ENCODE measurements around the gene SLC35A2.

GRCh38 chrX:48901069-48901468 is 10.4 kb downstream of the SLC35A2 start:
- TF ChIP-seq, protein P1, sequence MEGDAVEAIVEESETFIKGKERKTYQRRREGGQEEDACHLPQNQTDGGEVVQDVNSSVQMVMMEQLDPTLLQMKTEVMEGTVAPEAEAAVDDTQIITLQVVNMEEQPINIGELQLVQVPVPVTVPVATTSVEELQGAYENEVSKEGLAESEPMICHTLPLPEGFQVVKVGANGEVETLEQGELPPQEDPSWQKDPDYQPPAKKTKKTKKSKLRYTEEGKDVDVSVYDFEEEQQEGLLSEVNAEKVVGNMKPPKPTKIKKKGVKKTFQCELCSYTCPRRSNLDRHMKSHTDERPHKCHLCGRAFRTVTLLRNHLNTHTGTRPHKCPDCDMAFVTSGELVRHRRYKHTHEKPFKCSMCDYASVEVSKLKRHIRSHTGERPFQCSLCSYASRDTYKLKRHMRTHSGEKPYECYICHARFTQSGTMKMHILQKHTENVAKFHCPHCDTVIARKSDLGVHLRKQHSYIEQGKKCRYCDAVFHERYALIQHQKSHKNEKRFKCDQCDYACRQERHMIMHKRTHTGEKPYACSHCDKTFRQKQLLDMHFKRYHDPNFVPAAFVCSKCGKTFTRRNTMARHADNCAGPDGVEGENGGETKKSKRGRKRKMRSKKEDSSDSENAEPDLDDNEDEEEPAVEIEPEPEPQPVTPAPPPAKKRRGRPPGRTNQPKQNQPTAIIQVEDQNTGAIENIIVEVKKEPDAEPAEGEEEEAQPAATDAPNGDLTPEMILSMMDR (IDR thresholded peaks at IDR 0.05; ENCODE audit: low read depth, low read length): no peak
- TF ChIP-seq EZH2phosphoT487 (IDR thresholded peaks at IDR 0.05; ENCODE audit: low read depth): no peak
